K562 (cell line): ENCODE data around the gene RASL11A. TPM values are rescaled to one million over a fixed set of nuclear protein-coding genes. Genes with fewer than 3 reads are reported as not detected.

Experiments used
- CHD1 ChIP-seq: fragments of 200-600 bp; sonication (generic); IDR thresholded peaks from one replicate; pipeline ENCODE4 v1.6.1; 2012; ENCODE audit warnings: mild to moderate bottlenecking, moderate library complexity, low read length, inconsistent platforms
- KDM4B ChIP-seq, 2 experiments: fragments of 450-650 bp in 1 of 2; sonication (generic) in 1 of 2; IDR thresholded peaks; 2 replicates each; pipeline ENCODE4 v1.6.1; 2016 to 2017; ENCODE audit warnings: borderline replicate concordance in 2 of 2, antibody characterized with exemption in 1 of 2, low read depth in 1 of 2, mild to moderate bottlenecking in 1 of 2
- KDM5B ChIP-seq: fragments of 200-600 bp; sonication (generic); IDR thresholded peaks from 2 replicates; pipeline ENCODE4 v1.6.1; 2012; ENCODE audit warnings: low read depth, mild to moderate bottlenecking, moderate library complexity, low read length, control low read depth, inconsistent platforms; ENCODE audit not compliant: insufficient replicate concordance
- NR0B1 ChIP-seq: fragments of 450-650 bp; IDR thresholded peaks from one replicate; pipeline ENCODE4 v1.6.1; 2018; ENCODE audit warnings: mild to moderate bottlenecking, moderate library complexity; ENCODE audit not compliant: partially characterized antibody
- SUPT5H ChIP-seq: fragments of 450-650 bp; IDR thresholded peaks from 2 replicates; pipeline ENCODE4 v1.6.1; 2016
- TAF7 ChIP-seq: fragments of 450-650 bp; IDR thresholded peaks from 2 replicates; pipeline ENCODE4 v1.6.1; 2016; ENCODE audit warnings: missing genetic modification characterization, missing compliant biosample characterization
- ZNF431 ChIP-seq: sonication (generic); formaldehyde crosslinking; IDR thresholded peaks from 2 replicates; pipeline ENCODE4 v1.8.0; 2022; ENCODE audit warnings: mild to moderate bottlenecking, missing genetic modification reagents
- polyA plus RNA-seq, 8 experiments: library from polyadenylated mRNA; depleted of rRNA in 4 of 8; stranded (reverse) in 5 of 8; unstranded in 3 of 8; fragments of >200 nt; fragmentation: Nextera tagmentation in 2 of 8; fragmentation: Illumina TruSeq in 1 of 8; extraction: Ambion mirVana in 2 of 8; extraction: Trizol in 1 of 8; gene quantifications; 2 replicates each; pipeline versions ENCODE4 v1.2.1 to v1.2.3, GENCODE V29; 2011 to 2014; ENCODE audit warnings: inconsistent platforms in 1 of 8, missing spikeins in 1 of 8
- total RNA-seq, 7 experiments: library from RNA; depleted of rRNA in 6 of 7; stranded (reverse); fragments of >200 nt in 6 of 7; fragmentation: Illumina TruSeq in 2 of 7; extraction: Trizol in 2 of 7; gene quantifications; 2 replicates each; pipeline versions ENCODE4 v1.2.1 to v1.2.3, GENCODE V29; 2011 to 2021; ENCODE audit warnings: low replicate concordance in 1 of 7
- TF ChIP-seq, protein P1 (sequence below), 3 experiments: fragments of 200-800 bp in 1 of 3; fragments of 250-450 bp in 1 of 3; fragments of 450-650 bp in 1 of 3; sonication (Bioruptor Pico) in 1 of 3; sonication (Bioruptor generic) in 1 of 3; formaldehyde crosslinking in 1 of 3; IDR thresholded peaks; 2 replicates each; pipeline versions ENCODE4 v1.6.1 to v1.8.0; 2016 to 2022; ENCODE audit warnings: mild to moderate bottlenecking in 2 of 3, missing genetic modification characterization in 2 of 3, missing compliant biosample characterization in 1 of 3, moderate library complexity in 1 of 3
- TF ChIP-seq, protein P2 (sequence below): fragments of 250-450 bp; sonication (Bioruptor Pico); IDR thresholded peaks from 2 replicates; pipeline ENCODE4 v1.8.0; 2021; ENCODE audit warnings: moderate library complexity, mild to moderate bottlenecking, inconsistent platforms
- TF ChIP-seq, protein P3 (sequence below), 2 experiments: fragments of 450-650 bp in 1 of 2; IDR thresholded peaks; 2 replicates each; pipeline ENCODE4 v1.6.1; 2011 to 2017; ENCODE audit warnings: low read depth in 2 of 2, antibody characterized with exemption in 1 of 2, borderline replicate concordance in 1 of 2, low read length in 1 of 2, mild to moderate bottlenecking in 1 of 2, mixed read lengths in 1 of 2; ENCODE audit not compliant: control insufficient read depth in 1 of 2

RASL11A gene
- total and polyA plus RNA-seq, 9 of the 15 experiments (the other 6 are each of a cell fraction or from before 2014, with no cell fraction given), result 0.11 to 2.2 (median 1.5) TPM; not detected in 1

GRCh38 chr13:27288392-27288791, 17.8 kb downstream of the RASL11A start (continued):
- TF ChIP-seq, protein P1, sequence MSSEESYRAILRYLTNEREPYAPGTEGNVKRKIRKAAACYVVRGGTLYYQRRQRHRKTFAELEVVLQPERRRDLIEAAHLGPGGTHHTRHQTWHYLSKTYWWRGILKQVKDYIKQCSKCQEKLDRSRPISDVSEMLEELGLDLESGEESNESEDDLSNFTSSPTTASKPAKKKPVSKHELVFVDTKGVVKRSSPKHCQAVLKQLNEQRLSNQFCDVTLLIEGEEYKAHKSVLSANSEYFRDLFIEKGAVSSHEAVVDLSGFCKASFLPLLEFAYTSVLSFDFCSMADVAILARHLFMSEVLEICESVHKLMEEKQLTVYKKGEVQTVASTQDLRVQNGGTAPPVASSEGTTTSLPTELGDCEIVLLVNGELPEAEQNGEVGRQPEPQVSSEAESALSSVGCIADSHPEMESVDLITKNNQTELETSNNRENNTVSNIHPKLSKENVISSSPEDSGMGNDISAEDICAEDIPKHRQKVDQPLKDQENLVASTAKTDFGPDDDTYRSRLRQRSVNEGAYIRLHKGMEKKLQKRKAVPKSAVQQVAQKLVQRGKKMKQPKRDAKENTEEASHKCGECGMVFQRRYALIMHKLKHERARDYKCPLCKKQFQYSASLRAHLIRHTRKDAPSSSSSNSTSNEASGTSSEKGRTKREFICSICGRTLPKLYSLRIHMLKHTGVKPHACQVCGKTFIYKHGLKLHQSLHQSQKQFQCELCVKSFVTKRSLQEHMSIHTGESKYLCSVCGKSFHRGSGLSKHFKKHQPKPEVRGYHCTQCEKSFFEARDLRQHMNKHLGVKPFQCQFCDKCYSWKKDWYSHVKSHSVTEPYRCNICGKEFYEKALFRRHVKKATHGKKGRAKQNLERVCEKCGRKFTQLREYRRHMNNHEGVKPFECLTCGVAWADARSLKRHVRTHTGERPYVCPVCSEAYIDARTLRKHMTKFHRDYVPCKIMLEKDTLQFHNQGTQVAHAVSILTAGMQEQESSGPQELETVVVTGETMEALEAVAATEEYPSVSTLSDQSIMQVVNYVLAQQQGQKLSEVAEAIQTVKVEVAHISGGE (CRISPR knock-in tag; IDR thresholded peaks at IDR 0.05), result no peak
- TF ChIP-seq CHD1 (no peak), KDM4B (IDR thresholded peaks at IDR 0.05; ENCODE audit: borderline replicate concordance in 2 of 2, low read depth in 1 of 2) (no peak), SUPT5H (no peak), KDM5B (no peak), NR0B1 (no peak), ZNF431 (CRISPR knock-in tag) (no peak), TAF7 (tag) (no peak)
- TF ChIP-seq, protein P2, sequence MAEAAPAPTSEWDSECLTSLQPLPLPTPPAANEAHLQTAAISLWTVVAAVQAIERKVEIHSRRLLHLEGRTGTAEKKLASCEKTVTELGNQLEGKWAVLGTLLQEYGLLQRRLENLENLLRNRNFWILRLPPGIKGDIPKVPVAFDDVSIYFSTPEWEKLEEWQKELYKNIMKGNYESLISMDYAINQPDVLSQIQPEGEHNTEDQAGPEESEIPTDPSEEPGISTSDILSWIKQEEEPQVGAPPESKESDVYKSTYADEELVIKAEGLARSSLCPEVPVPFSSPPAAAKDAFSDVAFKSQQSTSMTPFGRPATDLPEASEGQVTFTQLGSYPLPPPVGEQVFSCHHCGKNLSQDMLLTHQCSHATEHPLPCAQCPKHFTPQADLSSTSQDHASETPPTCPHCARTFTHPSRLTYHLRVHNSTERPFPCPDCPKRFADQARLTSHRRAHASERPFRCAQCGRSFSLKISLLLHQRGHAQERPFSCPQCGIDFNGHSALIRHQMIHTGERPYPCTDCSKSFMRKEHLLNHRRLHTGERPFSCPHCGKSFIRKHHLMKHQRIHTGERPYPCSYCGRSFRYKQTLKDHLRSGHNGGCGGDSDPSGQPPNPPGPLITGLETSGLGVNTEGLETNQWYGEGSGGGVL (CRISPR knock-in tag), result no peak
- TF ChIP-seq, protein P3, sequence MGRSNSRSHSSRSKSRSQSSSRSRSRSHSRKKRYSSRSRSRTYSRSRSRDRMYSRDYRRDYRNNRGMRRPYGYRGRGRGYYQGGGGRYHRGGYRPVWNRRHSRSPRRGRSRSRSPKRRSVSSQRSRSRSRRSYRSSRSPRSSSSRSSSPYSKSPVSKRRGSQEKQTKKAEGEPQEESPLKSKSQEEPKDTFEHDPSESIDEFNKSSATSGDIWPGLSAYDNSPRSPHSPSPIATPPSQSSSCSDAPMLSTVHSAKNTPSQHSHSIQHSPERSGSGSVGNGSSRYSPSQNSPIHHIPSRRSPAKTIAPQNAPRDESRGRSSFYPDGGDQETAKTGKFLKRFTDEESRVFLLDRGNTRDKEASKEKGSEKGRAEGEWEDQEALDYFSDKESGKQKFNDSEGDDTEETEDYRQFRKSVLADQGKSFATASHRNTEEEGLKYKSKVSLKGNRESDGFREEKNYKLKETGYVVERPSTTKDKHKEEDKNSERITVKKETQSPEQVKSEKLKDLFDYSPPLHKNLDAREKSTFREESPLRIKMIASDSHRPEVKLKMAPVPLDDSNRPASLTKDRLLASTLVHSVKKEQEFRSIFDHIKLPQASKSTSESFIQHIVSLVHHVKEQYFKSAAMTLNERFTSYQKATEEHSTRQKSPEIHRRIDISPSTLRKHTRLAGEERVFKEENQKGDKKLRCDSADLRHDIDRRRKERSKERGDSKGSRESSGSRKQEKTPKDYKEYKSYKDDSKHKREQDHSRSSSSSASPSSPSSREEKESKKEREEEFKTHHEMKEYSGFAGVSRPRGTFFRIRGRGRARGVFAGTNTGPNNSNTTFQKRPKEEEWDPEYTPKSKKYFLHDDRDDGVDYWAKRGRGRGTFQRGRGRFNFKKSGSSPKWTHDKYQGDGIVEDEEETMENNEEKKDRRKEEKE (IDR thresholded peaks at IDR 0.05; ENCODE audit: borderline replicate concordance in 1 of 2, control insufficient read depth in 1 of 2, low read depth in 2 of 2, low read length in 1 of 2), result no peak
- TF ChIP-seq, all 486 proteins: peak for 0
